ENCODE results near the gene PCBD1. TPM values are rescaled to one million over a fixed set of nuclear protein-coding genes. Genes with fewer than 3 reads are reported as not detected.

The PCBD1 gene
- total RNA-seq, 1 experiment from 2014 or later: 163 TPM

- H3K79me2 ChIP-seq (ENCODE audit: insufficient read depth, low read length): no peaks in the 10 kb centered on the region
- RAD21 ChIA-PET (ENCODE audit: low non-redundant PET in 1 of 2, low total read pairs in 2 of 2, uncharacterized antibody in 2 of 2, unreplicated experiment in 2 of 2): interaction anchor here in 1 of 2 experiments (1.0 kb wide), 1 partner anchor 15 kb away, joined by 3 read pairs; no protein-coding TSS in a partner anchor
- H3K9me3 ChIP-seq (ENCODE audit: control insufficient read depth in 1 of 2, insufficient read depth in 1 of 2, low read depth in 1 of 2, low read length in 2 of 2): no peaks in the 10 kb centered on the region
- H2AFZ ChIP-seq (ENCODE audit: low read depth, low read length, poor library complexity, severe bottlenecking): peak overlapping the region; percentile 37
- ATAC-seq (peak; percentile 83), DNase-seq (ENCODE audit: low read depth, low spot score) (no peak)
- H3K9ac ChIP-seq (ENCODE audit: low read length): no peak overlapping the region
- CTCF ChIA-PET: interaction anchor here (0.6 to 2.3 kb wide), 23 partner anchors 10 to 417 kb away, joined by 3 to 19 read pairs (median 4); partner anchors contain the start of gene SLC29A3
- H3K36me3 ChIP-seq (ENCODE audit: control insufficient read depth in 1 of 2, insufficient read depth in 2 of 2, low read length in 2 of 2): no peaks in the 10 kb centered on the region
- no TSS peak for BruUV-seq (replicated peaks)
- no peak overlapping the region for H3K4me3 ChIP-seq (replicated peaks in 1 of 2; ENCODE audit: low read depth in 1 of 2, low read length in 2 of 2)
- TF ChIP-seq POLR2AphosphoS5 (IDR thresholded peaks at IDR 0.05; ENCODE audit: low read depth, low read length): no peak
- peak in 1 of 3 experiments; percentile 20; a peak in 1 of 6 replicates for TF ChIP-seq CTCF (IDR thresholded peaks at IDR 0.05 in 2 of 3, conservative IDR thresholded peaks at IDR 0.05 in 1 of 3; ENCODE audit: borderline replicate concordance in 1 of 3, insufficient read depth in 1 of 3, low read depth in 2 of 3, low read length in 2 of 3)
- 0 out of 2 replicates have a peak, but pooled peaks have one; percentile 19 for TF ChIP-seq RAD21 (IDR thresholded peaks at IDR 0.05; ENCODE audit: low read depth)
- POLR2A ChIA-PET: interaction anchor here (1.0 kb wide), 1 partner anchor 15 kb away, joined by 4 read pairs; no protein-coding TSS in a partner anchor
- no peaks in the 10 kb centered on the region for H3K9me2 ChIP-seq (ENCODE audit: insufficient read depth)
- H4K20me1 ChIP-seq (ENCODE audit: insufficient read depth): no peaks in the 10 kb centered on the region
- H3K27me3 ChIP-seq (ENCODE audit: insufficient read depth, low read length): no peaks in the 10 kb centered on the region
- no peak overlapping the region for H3K27ac ChIP-seq (ENCODE audit: low read depth, low read length)
- peaks cover 0 to 9% of the 10 kb centered on the region in 2 experiments; a peak in 1 of 4 replicates for H3K4me1 ChIP-seq (ENCODE audit: control insufficient read depth in 1 of 2, insufficient read depth in 2 of 2, low read length in 2 of 2)
- no peak overlapping the region for H3K4me2 ChIP-seq (ENCODE audit: low read length)
- intact Hi-C loops (cut with micrococcal nuclease): loop anchor here (1.0 to 2.0 kb wide), 4 partner anchors 23 to 383 kb away; no protein-coding TSS in a partner anchor
These were observed 14.4 kb upstream of the PCBD1 start for GRCh38 chr10:70902661-70903261.

- Histone ChIP-seq H3K9me2 (ENCODE audit: insufficient read depth) (no peaks in the 10 kb centered on the region), H3K79me2 (ENCODE audit: insufficient read depth, low read length) (no peaks in the 10 kb centered on the region), H3K4me3 (replicated peaks in 1 of 2; ENCODE audit: low read depth in 1 of 2, low read length in 2 of 2) (no peak overlapping the region), H3K4me2 (ENCODE audit: low read length) (no peak overlapping the region), H3K27ac (ENCODE audit: low read depth, low read length) (no peak overlapping the region), H3K9ac (ENCODE audit: low read length) (no peak overlapping the region), H2AFZ (ENCODE audit: low read depth, low read length, poor library complexity, severe bottlenecking) (no peak overlapping the region), H3K36me3 (ENCODE audit: control insufficient read depth in 1 of 2, insufficient read depth in 2 of 2, low read length in 2 of 2) (no peaks in the 10 kb centered on the region), H3K4me1 (ENCODE audit: control insufficient read depth in 1 of 2, insufficient read depth in 2 of 2, low read length in 2 of 2) (peaks cover 0 to 9% of the 10 kb centered on the region in 2 experiments; a peak in 1 of 4 replicates), H3K27me3 (ENCODE audit: insufficient read depth, low read length) (no peaks in the 10 kb centered on the region), H4K20me1 (ENCODE audit: insufficient read depth) (no peaks in the 10 kb centered on the region), H3K9me3 (ENCODE audit: control insufficient read depth in 1 of 2, insufficient read depth in 1 of 2, low read depth in 1 of 2, low read length in 2 of 2) (no peaks in the 10 kb centered on the region)
- TF ChIP-seq ZFX (IDR thresholded peaks at IDR 0.05) (no peak), CTCF (IDR thresholded peaks at IDR 0.05 in 2 of 3, conservative IDR thresholded peaks at IDR 0.05 in 1 of 3; ENCODE audit: borderline replicate concordance in 1 of 3, insufficient read depth in 1 of 3, low read depth in 2 of 3, low read length in 2 of 3) (no peak), ATF3 (IDR thresholded peaks at IDR 0.05) (no peak), ZBTB33 (IDR thresholded peaks at IDR 0.05; ENCODE audit: extremely low read depth, insufficient replicate concordance, low read length) (no peak)
- intact Hi-C loops (cut with micrococcal nuclease): no loop called here
- DNase-seq (ENCODE audit: low read depth, low spot score) (no peak), ATAC-seq (no peak)
- ChIA-PET RAD21 (ENCODE audit: low non-redundant PET in 1 of 2, low total read pairs in 2 of 2, uncharacterized antibody in 2 of 2, unreplicated experiment in 2 of 2) (interaction anchor here in 1 of 2 experiments (1.0 kb wide), 1 partner anchor 385 kb away, joined by 3 read pairs; no protein-coding TSS in a partner anchor), POLR2A (no interaction called here), CTCF (no interaction called here)
- no TSS peak for BruUV-seq (replicated peaks)
These were observed 13.0 kb upstream of the PCBD1 start for GRCh38 chr10:70901276-70901878.
